ENCODE data around the gene PPFIA1.

DNA sequence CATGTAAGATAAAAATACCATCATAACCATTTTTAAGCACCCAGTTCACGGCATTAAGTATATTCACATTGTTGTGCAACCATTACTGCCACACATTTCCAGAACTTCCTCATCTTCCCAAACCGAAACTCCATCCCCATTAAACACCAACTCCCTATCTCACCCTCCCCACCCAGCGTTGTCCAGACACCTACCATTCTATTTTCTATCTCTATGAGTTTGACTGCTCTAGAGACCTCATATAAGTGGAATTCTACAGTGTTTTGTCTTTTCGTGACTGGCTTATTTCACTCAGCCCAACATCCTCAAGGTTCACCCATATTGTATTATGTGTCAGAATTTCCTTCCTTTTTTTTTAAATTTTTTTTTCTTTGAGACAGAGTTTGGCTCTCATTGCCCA, 45.2 kb downstream of the PPFIA1 start:
- no peak for TF ChIP-seq EZH2 (IDR thresholded peaks at IDR 0.05; ENCODE audit: borderline replicate concordance, low read depth, low read length, poor library complexity, severe bottlenecking)
- TF ChIP-seq, protein P1, sequence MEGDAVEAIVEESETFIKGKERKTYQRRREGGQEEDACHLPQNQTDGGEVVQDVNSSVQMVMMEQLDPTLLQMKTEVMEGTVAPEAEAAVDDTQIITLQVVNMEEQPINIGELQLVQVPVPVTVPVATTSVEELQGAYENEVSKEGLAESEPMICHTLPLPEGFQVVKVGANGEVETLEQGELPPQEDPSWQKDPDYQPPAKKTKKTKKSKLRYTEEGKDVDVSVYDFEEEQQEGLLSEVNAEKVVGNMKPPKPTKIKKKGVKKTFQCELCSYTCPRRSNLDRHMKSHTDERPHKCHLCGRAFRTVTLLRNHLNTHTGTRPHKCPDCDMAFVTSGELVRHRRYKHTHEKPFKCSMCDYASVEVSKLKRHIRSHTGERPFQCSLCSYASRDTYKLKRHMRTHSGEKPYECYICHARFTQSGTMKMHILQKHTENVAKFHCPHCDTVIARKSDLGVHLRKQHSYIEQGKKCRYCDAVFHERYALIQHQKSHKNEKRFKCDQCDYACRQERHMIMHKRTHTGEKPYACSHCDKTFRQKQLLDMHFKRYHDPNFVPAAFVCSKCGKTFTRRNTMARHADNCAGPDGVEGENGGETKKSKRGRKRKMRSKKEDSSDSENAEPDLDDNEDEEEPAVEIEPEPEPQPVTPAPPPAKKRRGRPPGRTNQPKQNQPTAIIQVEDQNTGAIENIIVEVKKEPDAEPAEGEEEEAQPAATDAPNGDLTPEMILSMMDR (conservative IDR thresholded peaks at IDR 0.05; ENCODE audit: low read depth, low read length) = no peak

All from A673 (cell line).